ENCODE results near the gene GOT2. TPM values are rescaled to one million over a fixed set of nuclear protein-coding genes. Genes with fewer than 3 reads are reported as not detected.

The GOT2 gene

Small RNA genes within 50 kb of the gene (small RNA-seq; reads per million reads assigned to genes)
- gene RN7SL143P (ENCODE audit: insufficient read depth) (not detected), gene RNU6-1155P (ENCODE audit: insufficient read depth) (not detected)

All from neuronal stem cell (in vitro differentiated cells).